Skeletal muscle cell (primary cell): ENCODE data around the gene CACNA1E.

Source experiments
- DNase-seq: peaks from one replicate; pipeline ENCODE4 v3.0.0-alpha.2; 2010; ENCODE audit warnings: low read depth
- H3K4me3 ChIP-seq: 2 replicates; pipeline ENCODE4 v1.5.1; 2011; ENCODE audit warnings: low read depth, mild to moderate bottlenecking, control low read depth, low read length, moderate library complexity

Gene CACNA1E

GRCh38 chr1:181730606-181731005 lies 247.3 kb downstream of the CACNA1E start:
- no peak for DNase-seq
- H3K4me3 ChIP-seq, result no peak overlapping the region

GRCh38 chr1:181732218-181732990 lies 249.1 kb downstream of the CACNA1E start:
- DNase-seq, result no peak
- no peak overlapping the region for H3K4me3 ChIP-seq

- H3K4me3 ChIP-seq, result no peak overlapping the region
- DNase-seq, result no peak
Observed at GRCh38 chr1:181733486-181733885, 250.2 kb downstream of the CACNA1E start.

GRCh38 chr1:181737056-181737455 lies 253.7 kb downstream of the CACNA1E start:
- no peak overlapping the region for H3K4me3 ChIP-seq
- DNase-seq, result no peak

- H3K4me3 ChIP-seq, result no peak overlapping the region
- no peak for DNase-seq
Observed at GRCh38 chr1:181739214-181739613, 255.9 kb downstream of the CACNA1E start.

- DNase-seq, result no peak
- no peak overlapping the region for H3K4me3 ChIP-seq
Observed at GRCh38 chr1:181742426-181742825, 259.1 kb downstream of the CACNA1E start.

- no peak overlapping the region for H3K4me3 ChIP-seq
- no peak for DNase-seq
Observed at GRCh38 chr1:181743878-181744312, 260.6 kb downstream of the CACNA1E start.

GRCh38 chr1:181746224-181746623 lies 262.9 kb downstream of the CACNA1E start:
- no peak overlapping the region for H3K4me3 ChIP-seq
- DNase-seq, result no peak

GRCh38 chr1:181748013-181748412 lies 264.7 kb downstream of the CACNA1E start:
- H3K4me3 ChIP-seq, result no peak overlapping the region
- DNase-seq, result no peak

GRCh38 chr1:181754103-181754502 lies 270.8 kb downstream of the CACNA1E start:
- DNase-seq, result no peak
- no peak overlapping the region for H3K4me3 ChIP-seq

- DNase-seq, result no peak
- H3K4me3 ChIP-seq, result no peak overlapping the region
Observed at GRCh38 chr1:181759481-181759880, 276.2 kb downstream of the CACNA1E start.

- DNase-seq, result no peak
Observed at GRCh38 chr1:181763736-181764135, 280.4 kb downstream of the CACNA1E start.

GRCh38 chr1:181765451-181766026 lies 282.2 kb downstream of the CACNA1E start:
- no peak overlapping the region for H3K4me3 ChIP-seq

More at GRCh38 chr1:181763736-181764135, 280.4 kb downstream of the CACNA1E start:
- H3K4me3 ChIP-seq, result no peak overlapping the region

GRCh38 chr1:181767001-181767708 lies 283.8 kb downstream of the CACNA1E start:
- H3K4me3 ChIP-seq, result no peak overlapping the region
- DNase-seq, result no peak

More at GRCh38 chr1:181765451-181766026, 282.2 kb downstream of the CACNA1E start:
- DNase-seq, result no peak

- no peak for DNase-seq
- H3K4me3 ChIP-seq, result no peak overlapping the region
Observed at GRCh38 chr1:181768211-181768929, 285.1 kb downstream of the CACNA1E start.

GRCh38 chr1:181768930-181769280 lies 285.6 kb downstream of the CACNA1E start:
- no peak overlapping the region for H3K4me3 ChIP-seq
- no peak for DNase-seq

- no peak for DNase-seq
- H3K4me3 ChIP-seq, result no peak overlapping the region
Observed at GRCh38 chr1:181769846-181770245, 286.5 kb downstream of the CACNA1E start.

- DNase-seq, result no peak
- no peak overlapping the region for H3K4me3 ChIP-seq
Observed at GRCh38 chr1:181772714-181773113, 289.4 kb downstream of the CACNA1E start.

GRCh38 chr1:181776044-181776443 lies 292.7 kb downstream of the CACNA1E start:
- no peak overlapping the region for H3K4me3 ChIP-seq
- DNase-seq, result no peak

- no peak overlapping the region for H3K4me3 ChIP-seq
- DNase-seq, result no peak
Observed at GRCh38 chr1:181777286-181777685, 294.0 kb downstream of the CACNA1E start.
